ENCODE measurements around the gene TOP2B.

DNA sequence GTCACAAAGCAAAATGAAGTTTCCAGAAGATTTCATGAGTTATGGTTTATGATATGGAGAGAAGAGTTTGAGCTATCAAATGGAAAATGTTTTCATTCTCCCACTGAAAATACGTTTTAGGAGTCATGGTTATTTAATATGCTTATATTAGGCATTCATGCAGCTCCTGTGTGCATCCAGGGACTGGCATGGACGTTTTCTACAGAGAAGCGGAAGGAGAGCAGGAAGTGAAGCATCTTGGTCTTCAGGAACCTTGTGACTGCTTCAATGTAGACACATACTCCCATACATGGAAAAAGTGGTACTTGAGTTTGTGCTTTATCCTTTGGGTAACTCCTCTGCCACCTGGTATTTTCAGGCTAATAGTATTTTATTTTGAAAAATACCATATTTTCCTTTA, 43.3 kb upstream of the TOP2B start:
- TF ChIP-seq EZH2 (IDR thresholded peaks at IDR 0.05; ENCODE audit: low read depth) (no peak), CTCF (conservative IDR thresholded peaks at IDR 0.05) (no peak)
